Measurements from ENCODE around the gene C9orf43. TPM values are rescaled to one million over a fixed set of nuclear protein-coding genes. Genes with fewer than 3 reads are reported as not detected.
A peak's percentile ranks its signal among the peaks of the same experiment; 100 is the strongest.

C9orf43 gene
- total and polyA plus RNA-seq, 9 of the 15 experiments (the other 6 are each of a cell fraction or from before 2014, with no cell fraction given), result 0.21 to 0.58 (median 0.33) TPM

- TF ChIP-seq ZBTB40 (IDR thresholded peaks at IDR 0.05) (no peak), ZBTB40 (CRISPR knock-in tag; IDR thresholded peaks at IDR 0.05) (no peak), HEY1 (CRISPR knock-in tag; IDR thresholded peaks at IDR 0.05; ENCODE audit: borderline replicate concordance) (no peak), CUX1 (CRISPR knock-in tag; IDR thresholded peaks at IDR 0.05) (no peak), THRB (CRISPR knock-in tag; conservative IDR thresholded peaks at IDR 0.05) (no peak), HES1 (IDR thresholded peaks at IDR 0.05; ENCODE audit: low read depth) (no peak), DIDO1 (tag; IDR thresholded peaks at IDR 0.05; ENCODE audit: low read depth) (no peak), ZNF184 (CRISPR knock-in tag; IDR thresholded peaks at IDR 0.05) (no peak), ZC3H8 (IDR thresholded peaks at IDR 0.05) (no peak), SNIP1 (IDR thresholded peaks at IDR 0.05; ENCODE audit: low read depth) (no peak), HDGF (IDR thresholded peaks at IDR 0.05) (no peak), MECOM (CRISPR knock-in tag; IDR thresholded peaks at IDR 0.05) (no peak), HMG20B (CRISPR knock-in tag; IDR thresholded peaks at IDR 0.05) (no peak), CCNT2 (IDR thresholded peaks at IDR 0.05; ENCODE audit: borderline replicate concordance, extremely low read depth, insufficient read length, low read depth, low read length) (peak; percentile 9)
Observed at GRCh38 chr9:113409883-113410206, 702 bp upstream of the C9orf43 start (continued).
